ENCODE results near the gene FAM168A.
A peak's percentile ranks its signal among the peaks of the same experiment; 100 is the strongest.
"Not testable (repeated sequence)": the region's sequence is repeated elsewhere in the genome, so short reads cannot be mapped to it uniquely, and the experiment has no call there.

Gene FAM168A

DNA sequence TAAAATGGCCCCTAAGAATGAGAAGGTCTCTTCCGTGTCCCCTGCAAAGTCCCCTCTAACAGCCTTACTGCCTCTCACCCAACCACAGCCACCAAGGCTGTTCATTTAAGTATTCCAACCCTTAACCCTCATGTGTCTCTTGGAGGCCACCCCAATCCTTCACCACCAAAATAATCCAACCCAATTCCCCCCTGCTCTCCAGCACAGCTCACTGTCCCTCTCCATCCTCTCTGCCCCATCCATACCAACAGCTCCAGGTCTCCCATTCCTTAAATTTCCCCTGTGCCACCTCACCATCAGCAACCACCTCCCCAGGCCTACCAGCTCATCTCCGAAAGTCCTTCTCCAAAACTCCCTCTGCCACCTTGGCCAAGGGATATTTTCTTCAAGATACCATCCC, 1.4 kb downstream of the FAM168A start:
- DNase-seq = peak in 2 of 58 donors; percentile 2

DNA sequence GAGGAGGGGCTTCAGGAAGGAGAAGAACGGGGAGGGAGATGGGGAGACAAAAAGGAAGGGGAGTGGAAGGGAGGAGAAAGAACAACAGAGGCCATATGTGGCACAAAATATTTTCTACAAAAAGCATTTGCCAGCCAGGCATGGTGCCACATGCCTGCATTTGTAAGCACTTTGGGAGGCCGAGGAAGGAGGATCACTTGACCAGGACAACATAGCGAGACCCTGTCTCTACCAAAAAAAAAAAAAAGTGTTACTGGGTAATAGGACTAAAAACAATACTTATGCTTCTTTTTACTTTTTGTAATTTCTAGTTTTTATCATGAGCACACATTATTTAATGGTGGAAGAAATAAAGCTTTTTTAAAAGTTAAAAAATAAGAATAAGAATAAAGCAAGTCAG, 5.3 kb downstream of the FAM168A start:
- DNase-seq = no peak

GRCh38 chr11:73591743-73592142, 6.2 kb downstream of the FAM168A start:
- no peak for DNase-seq

GRCh38 chr11:73590991-73591390, 6.9 kb downstream of the FAM168A start:
- no peak for DNase-seq

- no peak for DNase-seq
Observed at GRCh38 chr11:73586791-73587190, 11.1 kb downstream of the FAM168A start.

DNA sequence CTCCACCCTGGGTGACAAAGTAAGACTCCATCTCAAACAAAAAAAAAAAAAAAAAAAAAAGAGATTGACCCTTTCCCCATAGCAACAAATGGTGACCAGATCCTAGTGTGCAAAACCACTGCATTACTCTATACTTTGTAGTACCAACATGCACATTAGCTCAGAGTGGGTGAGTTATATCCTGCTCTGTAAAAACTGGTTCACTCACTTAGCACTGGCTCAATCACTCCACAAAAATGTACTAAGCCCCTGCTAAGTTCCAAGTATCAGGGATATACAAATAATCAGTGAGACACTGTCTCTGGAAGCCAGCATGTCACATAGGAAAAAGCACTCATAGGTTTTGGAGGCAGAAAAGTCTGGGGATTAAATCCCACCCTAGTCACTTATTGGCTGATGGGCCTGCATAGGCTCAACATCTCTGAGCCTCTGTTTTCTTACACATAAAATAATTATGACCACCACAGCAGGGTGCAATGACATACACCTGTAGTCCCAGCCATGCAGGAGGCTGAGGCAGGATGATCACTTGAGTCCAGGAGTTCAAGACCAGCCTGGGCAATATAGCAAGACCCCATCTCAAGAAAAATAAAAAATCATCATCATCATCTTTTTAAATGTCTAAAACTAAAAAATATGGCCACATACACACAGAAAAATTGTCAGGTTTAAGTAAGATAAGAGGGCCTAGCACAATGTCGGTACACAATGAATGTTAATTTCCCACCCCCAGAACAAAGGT, 11.9 kb downstream of the FAM168A start:
- DNase-seq = no peak

- DNase-seq = no peak
Observed at GRCh38 chr11:73584831-73585230, 13.1 kb downstream of the FAM168A start.

DNA sequence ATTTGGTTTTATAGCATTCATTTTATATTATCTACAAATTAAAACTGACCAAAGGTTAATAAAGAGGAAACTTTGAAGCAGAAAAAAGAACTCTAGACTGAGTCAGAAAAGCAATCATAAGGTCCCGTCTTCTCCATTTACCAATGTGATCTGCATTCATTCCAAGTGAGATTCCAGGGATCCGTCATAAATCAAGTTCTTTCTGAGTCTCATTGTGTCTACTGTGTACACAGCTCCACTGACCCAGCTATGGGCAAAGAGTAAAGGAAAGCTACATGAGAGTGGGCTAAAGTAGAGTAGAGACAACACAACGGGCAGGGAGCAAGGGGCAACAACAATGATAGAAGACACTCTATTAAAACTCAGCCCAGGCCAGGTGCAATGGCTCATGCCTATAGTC, 15.3 kb downstream of the FAM168A start:
- no peak for DNase-seq

- DNase-seq = not testable (repeated sequence)
Observed at GRCh38 chr11:73580749-73581148, 17.2 kb downstream of the FAM168A start.

DNA sequence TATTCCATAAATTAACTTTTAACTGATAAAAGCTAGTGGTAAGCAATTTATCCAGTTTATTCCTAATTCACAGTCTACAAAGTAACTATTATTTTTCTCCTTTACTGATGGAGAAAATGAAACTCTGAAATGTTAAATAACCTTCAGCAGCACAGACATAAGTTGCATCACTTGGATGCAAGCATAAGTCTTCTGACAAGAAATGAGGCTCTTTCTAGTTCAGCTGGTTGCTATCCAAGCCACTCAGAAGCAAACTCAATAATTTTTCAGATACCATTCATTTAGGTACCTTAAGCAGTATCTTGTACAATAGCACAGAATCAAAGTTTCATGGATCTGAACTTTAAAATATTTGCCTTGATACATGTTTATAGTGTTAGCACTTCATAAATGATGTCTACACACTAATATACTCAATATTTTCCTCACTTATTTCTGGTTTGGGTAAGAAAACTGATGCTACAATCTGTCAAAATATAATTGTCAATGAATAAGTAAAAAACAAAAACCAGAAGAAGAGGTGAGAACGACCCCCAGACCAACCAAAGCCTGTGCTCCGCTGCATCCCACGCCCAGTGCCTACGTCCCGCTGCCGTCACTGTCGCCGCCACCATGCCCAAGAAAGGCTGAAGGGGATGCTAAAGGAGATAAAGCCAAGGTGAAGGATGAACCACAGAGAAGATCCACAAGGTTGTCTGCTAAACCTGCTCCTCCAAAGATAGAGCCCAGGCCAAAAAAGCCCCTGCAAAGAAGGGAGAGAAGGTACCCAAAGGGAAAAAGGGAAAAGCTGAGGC, 18.1 kb downstream of the FAM168A start:
- no peak for DNase-seq

- no peak for DNase-seq
Observed at GRCh38 chr11:73578592-73579185, 19.2 kb downstream of the FAM168A start.

DNA sequence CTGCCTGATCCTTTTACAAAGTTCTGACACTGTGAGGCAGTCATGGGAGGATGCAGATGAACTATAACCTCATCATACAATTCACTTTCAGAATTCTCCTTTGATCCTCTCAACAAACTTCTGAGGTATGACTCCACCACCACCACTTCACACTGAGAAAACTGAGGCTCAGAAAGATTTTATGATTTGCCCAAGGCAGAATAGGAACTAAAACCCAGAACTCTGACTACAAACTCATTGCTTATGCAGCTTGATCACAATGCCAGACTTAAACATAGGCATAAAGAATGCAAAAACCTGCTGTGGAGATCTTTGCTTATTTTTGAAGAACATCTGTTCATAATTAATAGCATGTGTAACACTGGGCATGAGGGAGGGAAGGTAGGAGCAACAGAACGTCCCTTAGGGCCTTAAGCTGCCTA, 20.4 kb downstream of the FAM168A start:
- no peak for DNase-seq

GRCh38 chr11:73576185-73576614, 21.7 kb downstream of the FAM168A start:
- DNase-seq = peak in 1 of 58 donors; percentile 46

DNA sequence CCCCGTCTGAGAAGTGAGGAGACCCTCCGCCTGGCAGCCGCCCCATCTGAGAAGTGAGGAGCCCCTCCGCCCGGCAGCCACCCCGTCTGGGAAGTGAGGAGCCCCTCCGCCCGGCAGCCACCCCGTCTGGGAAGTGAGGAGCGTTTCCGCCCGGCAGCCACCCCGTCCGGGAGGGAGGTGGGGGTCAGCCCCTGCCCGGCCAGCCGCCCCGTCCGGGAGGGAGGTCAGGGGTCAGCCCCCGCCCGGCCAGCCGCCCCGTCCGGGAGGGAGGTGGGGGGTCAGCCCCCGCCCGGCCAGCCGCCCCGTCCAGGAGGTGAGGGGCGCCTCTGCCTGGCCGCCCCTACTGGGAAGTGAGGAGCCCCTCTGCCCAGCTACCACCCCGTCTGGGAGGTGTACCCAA, 25.9 kb downstream of the FAM168A start:
- DNase-seq = not testable (repeated sequence)

- DNase-seq = peak in 1 of 58 donors; percentile 3
Observed at GRCh38 chr11:73570415-73571114, 27.3 kb downstream of the FAM168A start.

DNA sequence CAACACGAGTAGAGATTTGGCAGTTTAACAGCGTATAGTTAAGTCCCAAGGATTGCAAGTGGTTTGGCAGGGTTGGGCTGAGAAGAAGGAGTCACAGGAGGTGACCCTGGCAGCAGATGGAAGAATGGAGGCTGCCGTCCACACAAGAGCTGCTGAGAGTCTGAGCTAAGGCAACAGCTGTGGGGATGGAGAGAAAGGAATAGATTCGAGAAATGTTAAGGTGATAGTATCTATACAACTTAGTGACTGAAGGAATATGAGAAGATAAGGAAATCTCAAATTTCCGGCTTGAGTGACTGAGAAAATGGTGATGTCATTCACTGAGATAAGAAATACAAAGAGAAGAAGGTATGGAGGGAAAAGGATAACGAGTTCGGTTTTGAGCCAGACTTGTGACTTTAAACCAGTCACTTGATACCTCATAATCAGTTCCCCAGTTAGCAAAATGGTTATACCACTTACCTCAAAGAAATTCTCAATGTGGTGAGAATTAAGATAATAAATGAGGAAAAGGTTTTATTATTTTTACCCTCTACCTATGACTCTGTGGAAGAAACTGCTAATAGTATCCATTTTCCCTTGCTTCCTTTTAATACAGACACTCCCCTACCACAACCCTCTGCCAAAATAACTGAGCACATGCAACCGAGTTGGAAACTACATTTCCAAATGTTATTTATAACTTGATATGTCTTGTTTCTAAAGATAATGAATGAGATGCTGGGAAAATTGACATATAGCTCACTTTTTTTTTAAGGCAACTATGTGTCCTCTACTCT, 30.7 kb downstream of the FAM168A start:
- no peak for DNase-seq

- DNase-seq = no peak
Observed at GRCh38 chr11:73566422-73566821, 31.5 kb downstream of the FAM168A start.

DNA sequence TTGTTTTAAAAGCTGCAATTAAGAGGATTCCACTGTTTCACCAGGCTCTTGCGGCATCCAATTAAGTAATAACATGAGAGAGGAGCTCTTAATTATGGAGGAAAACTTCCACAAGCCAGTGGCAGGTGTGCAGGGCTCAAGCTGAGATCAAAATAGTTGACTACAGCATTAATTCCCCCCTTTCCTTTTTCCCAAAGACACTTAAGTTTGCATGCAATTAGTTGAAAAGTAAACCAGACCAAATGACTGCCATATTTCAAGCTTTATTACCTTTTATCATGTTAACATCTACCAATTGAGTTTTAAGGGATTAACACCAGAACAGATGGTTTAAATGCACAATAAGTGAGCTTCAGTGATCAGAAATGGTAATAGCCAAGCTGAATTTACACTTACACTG, 32.1 kb downstream of the FAM168A start:
- DNase-seq = no peak

DNA sequence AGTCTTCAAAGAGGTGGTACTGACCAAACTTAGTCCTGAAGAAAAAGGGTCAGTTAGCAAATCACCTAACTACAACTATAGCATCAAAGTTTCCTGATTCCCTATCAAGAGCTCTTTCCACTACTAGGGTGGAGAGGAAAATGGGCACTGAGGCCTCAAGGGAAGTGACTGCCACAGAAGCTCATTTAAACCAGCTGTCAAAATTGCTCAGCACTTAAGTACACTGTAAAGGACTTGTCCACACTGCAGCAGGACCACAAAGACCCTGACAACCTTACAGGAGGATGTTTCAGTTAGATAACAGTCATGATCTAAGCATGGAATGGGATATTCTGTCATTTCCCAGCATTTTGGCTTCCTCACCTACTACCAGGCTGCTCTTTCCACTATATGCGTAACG, 33.0 kb downstream of the FAM168A start:
- DNase-seq = no peak

- no peak for DNase-seq
Observed at GRCh38 chr11:73563539-73564200, 34.2 kb downstream of the FAM168A start.
